NB4 (cell line): ENCODE data around the gene MRC2.

Experiments used
- DNase-seq: peaks from one replicate; pipeline ENCODE4 v3.0.0; 2010; ENCODE audit warnings: low read depth
- H3K4me3 ChIP-seq: one replicate; pipeline ENCODE4 v1.5.1; 2011; ENCODE audit warnings: mild to moderate bottlenecking, low read depth, low read length, moderate library complexity
- MAX ChIP-seq: IDR thresholded peaks from 2 replicates; pipeline ENCODE4 v1.6.1; 2011; ENCODE audit warnings: low read depth, low read length
- MYC ChIP-seq: IDR thresholded peaks from 2 replicates; pipeline ENCODE4 v1.6.1; 2011; ENCODE audit warnings: low read depth, low read length
- POLR2A ChIP-seq: IDR thresholded peaks from 2 replicates; pipeline ENCODE4 v1.6.1; 2011; ENCODE audit warnings: mild to moderate bottlenecking; ENCODE audit not compliant: insufficient read length; ENCODE audit errors: extremely low read depth
- TF ChIP-seq, protein P1 (sequence below): IDR thresholded peaks from one replicate; pipeline ENCODE4 v1.5.1; 2012; ENCODE audit warnings: low read depth, low read length

The MRC2 gene

DNA sequence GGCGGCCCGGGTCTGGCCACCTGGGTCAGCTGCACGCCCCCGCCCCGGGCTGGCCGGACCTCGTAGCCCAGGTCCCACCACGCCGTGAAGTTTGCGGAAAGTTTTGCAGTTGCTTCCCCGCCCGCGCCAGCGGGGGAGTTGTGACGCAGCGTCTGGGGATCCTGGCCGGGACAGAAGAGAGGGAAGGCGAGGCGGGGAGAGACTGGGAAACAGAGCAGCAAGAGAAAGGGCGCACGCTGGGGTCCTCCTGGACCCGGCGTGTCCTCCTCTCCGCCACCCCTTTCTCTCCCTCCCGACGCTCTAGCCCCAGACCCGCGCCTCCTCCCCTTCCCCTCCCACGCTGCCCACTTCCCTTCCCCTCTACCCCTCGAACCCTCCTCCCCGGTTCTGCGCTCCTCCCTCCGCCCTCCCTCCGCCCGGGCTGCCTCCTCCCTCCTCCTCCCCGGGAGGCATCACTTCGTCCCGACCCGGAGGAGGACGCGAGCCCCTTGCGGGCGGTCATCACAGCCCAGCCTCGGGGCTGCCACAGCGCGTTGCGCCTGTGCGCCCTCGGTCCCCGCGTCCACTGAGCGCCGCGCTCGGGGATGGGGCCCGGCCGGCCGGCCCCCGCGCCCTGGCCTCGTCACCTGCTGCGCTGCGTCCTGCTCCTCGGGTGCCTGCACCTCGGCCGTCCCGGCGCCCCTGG lies at the start of gene MRC2:
TSS of gene MRC2 (plus strand) at position 452 of the 685 bp plus-strand sequence. CDS start at position 585, 133 bp downstream.
- H3K4me3 ChIP-seq = peak within 1 kb of the TSS; percentile 83
- DNase-seq = peak; percentile 93
- TF ChIP-seq POLR2A (peak; percentile 60), MYC (0 out of 2 replicates have a peak, but pooled peaks have one; percentile 41), MAX (no peak; the same call in 1 of the 2 replicates)
- TF ChIP-seq, protein P1, sequence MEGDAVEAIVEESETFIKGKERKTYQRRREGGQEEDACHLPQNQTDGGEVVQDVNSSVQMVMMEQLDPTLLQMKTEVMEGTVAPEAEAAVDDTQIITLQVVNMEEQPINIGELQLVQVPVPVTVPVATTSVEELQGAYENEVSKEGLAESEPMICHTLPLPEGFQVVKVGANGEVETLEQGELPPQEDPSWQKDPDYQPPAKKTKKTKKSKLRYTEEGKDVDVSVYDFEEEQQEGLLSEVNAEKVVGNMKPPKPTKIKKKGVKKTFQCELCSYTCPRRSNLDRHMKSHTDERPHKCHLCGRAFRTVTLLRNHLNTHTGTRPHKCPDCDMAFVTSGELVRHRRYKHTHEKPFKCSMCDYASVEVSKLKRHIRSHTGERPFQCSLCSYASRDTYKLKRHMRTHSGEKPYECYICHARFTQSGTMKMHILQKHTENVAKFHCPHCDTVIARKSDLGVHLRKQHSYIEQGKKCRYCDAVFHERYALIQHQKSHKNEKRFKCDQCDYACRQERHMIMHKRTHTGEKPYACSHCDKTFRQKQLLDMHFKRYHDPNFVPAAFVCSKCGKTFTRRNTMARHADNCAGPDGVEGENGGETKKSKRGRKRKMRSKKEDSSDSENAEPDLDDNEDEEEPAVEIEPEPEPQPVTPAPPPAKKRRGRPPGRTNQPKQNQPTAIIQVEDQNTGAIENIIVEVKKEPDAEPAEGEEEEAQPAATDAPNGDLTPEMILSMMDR = no peak

DNA sequence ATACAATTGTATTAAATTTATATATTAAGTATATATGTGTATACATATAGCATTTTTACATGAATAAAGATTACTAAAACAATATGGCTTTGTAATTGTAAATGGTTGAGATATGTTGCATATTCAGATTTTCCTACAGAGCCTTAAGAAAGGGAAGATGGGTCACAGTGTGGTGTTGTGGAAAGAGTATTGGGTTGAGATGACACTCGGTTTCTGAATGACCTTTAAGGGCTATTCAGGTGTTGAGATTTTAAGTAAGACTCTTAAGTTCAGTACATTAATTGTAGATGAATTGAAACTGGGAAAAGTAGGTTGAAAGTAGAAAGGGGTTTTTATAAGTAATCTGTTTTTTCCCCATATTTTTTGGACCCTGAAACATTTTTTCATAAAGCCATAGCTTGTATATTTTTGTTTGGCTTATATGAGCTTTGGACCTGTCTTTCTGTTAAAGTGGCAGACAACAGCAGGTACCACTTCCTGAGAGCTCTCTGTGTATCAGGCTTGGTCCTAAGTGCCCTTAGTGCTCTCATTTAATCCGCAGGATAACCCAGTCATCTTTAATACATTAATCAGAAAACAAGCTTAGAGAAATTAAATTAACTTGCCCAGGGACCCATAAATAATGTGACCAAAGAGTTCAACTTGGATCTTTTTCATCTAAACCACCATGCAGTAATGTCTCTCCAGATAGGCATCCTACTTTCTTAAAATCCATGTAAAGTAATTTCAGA lies 48.5 kb upstream of the MRC2 start:
- DNase-seq = no peak
- TF ChIP-seq MAX (no peak), POLR2A (no peak), MYC (no peak)
- TF ChIP-seq, protein P1 = no peak
- H3K4me3 ChIP-seq = no peak overlapping the region

GRCh38 chr17:62580947-62581346 lies 46.5 kb upstream of the MRC2 start:
- H3K4me3 ChIP-seq = no peak overlapping the region
- DNase-seq = no peak
- TF ChIP-seq, protein P1 = no peak
- TF ChIP-seq MYC = no peak
- no peak for TF ChIP-seq MAX
- TF ChIP-seq POLR2A = no peak

GRCh38 chr17:62581764-62582163 lies 45.7 kb upstream of the MRC2 start:
- no peak for DNase-seq
- no peak for TF ChIP-seq POLR2A
- TF ChIP-seq, protein P1 = no peak
- no peak for TF ChIP-seq MAX
- TF ChIP-seq MYC = no peak
- H3K4me3 ChIP-seq = no peak overlapping the region

DNA sequence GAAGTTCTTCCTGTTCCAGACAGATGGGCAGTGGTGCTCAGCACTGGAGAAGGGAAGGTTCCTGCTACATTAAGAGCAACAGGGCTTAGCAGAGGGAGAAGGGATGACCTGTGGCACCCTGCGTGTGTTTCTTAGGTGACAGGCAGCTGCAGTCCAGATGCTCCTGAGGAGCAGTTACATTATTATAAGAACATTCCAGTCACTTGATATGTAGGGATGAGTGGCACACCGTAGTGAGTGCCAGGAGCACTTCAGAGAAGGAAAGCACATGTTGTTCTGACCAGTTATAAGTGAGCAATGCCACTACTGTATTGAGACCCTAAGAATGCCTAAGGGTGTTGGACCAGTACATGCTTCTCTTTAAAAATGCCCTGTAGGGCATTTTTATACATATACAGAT lies 39.9 kb upstream of the MRC2 start:
- no peak for TF ChIP-seq POLR2A
- TF ChIP-seq, protein P1 = no peak
- TF ChIP-seq MAX = no peak
- TF ChIP-seq MYC = no peak
- no peak overlapping the region for H3K4me3 ChIP-seq
- no peak for DNase-seq
